H9 (cell line): ENCODE data around the gene TAC1. TPM values are rescaled to one million over a fixed set of nuclear protein-coding genes. Genes with fewer than 3 reads are reported as not detected.

Experiments used
- DNase-seq: peaks from one replicate; pipeline ENCODE4 v3.0.0-alpha.2; 2017
- H2AFZ ChIP-seq: one replicate; pipeline ENCODE4 v1.6.1; 2013; ENCODE audit warnings: mild to moderate bottlenecking, low read length, control low read depth, moderate library complexity
- H2AK5ac ChIP-seq: 2 replicates; pipeline ENCODE4 v1.6.1; 2013; ENCODE audit warnings: low read length, control low read depth, mixed read lengths; ENCODE audit not compliant: insufficient read length
- H2BK120ac ChIP-seq: one replicate; pipeline ENCODE4 v1.6.1; 2013; ENCODE audit warnings: low read depth, mild to moderate bottlenecking, low read length, control low read depth, inconsistent platforms; ENCODE audit not compliant: poor library complexity, severe bottlenecking
- H2BK12ac ChIP-seq: 2 replicates; pipeline ENCODE4 v1.6.1; 2013; ENCODE audit warnings: low read length, control low read depth, mixed read lengths, low read depth; ENCODE audit not compliant: insufficient read length
- H2BK15ac ChIP-seq: 2 replicates; pipeline ENCODE4 v1.6.1; 2013; ENCODE audit warnings: low read depth, low read length, control low read depth
- H2BK20ac ChIP-seq: one replicate; pipeline ENCODE4 v1.6.1; 2013; ENCODE audit warnings: low read depth, mild to moderate bottlenecking, low read length, control low read depth, inconsistent platforms; ENCODE audit not compliant: poor library complexity, severe bottlenecking
- H2BK5ac ChIP-seq: 2 replicates; pipeline ENCODE4 v1.6.1; 2013; ENCODE audit warnings: low read length, control low read depth, mixed read lengths; ENCODE audit not compliant: insufficient read length
- H3K14ac ChIP-seq: 2 replicates; pipeline ENCODE4 v1.6.1; 2013; ENCODE audit warnings: low read length, control low read depth; ENCODE audit not compliant: insufficient read depth
- H3K18ac ChIP-seq: 2 replicates; pipeline ENCODE4 v1.6.1; 2013; ENCODE audit warnings: low read depth, mild to moderate bottlenecking, mixed read lengths, low read length, control low read depth; ENCODE audit not compliant: insufficient read length
- H3K23ac ChIP-seq: 2 replicates; pipeline ENCODE4 v1.6.1; 2013; ENCODE audit warnings: low read length, control low read depth, mixed read lengths, low read depth; ENCODE audit not compliant: insufficient read length
- H3K23me2 ChIP-seq: 2 replicates; pipeline ENCODE4 v1.6.1; 2013; ENCODE audit warnings: low read depth, mild to moderate bottlenecking, mixed read lengths, low read length, control low read depth; ENCODE audit not compliant: insufficient read length, poor library complexity, severe bottlenecking
- H3K27ac ChIP-seq: 2 replicates; pipeline ENCODE4 v1.5.1; 2013; ENCODE audit warnings: low read length, control low read depth, mixed read lengths, low read depth; ENCODE audit not compliant: insufficient read length
- H3K27me3 ChIP-seq: 2 replicates; pipeline ENCODE4 v1.6.1; 2013; ENCODE audit warnings: low read length, control low read depth, inconsistent platforms; ENCODE audit not compliant: insufficient read depth
- H3K4ac ChIP-seq: 2 replicates; pipeline ENCODE4 v1.6.1; 2013; ENCODE audit warnings: low read depth, mild to moderate bottlenecking, control low read depth, inconsistent platforms, low read length, moderate library complexity
- H3K4me1 ChIP-seq: 2 replicates; pipeline ENCODE4 v1.6.1; 2013; ENCODE audit warnings: low read length, control low read depth, inconsistent platforms; ENCODE audit not compliant: insufficient read depth
- H3K4me2 ChIP-seq: 2 replicates; pipeline ENCODE4 v1.6.1; 2013; ENCODE audit warnings: low read length, control low read depth, mixed read lengths; ENCODE audit not compliant: insufficient read length, insufficient read depth
- H3K56ac ChIP-seq: 2 replicates; pipeline ENCODE4 v1.6.1; 2013; ENCODE audit warnings: low read depth, mild to moderate bottlenecking, mixed read lengths, low read length, control low read depth; ENCODE audit not compliant: insufficient read length
- H3K79me1 ChIP-seq: 2 replicates; pipeline ENCODE4 v1.6.1; 2013; ENCODE audit warnings: low read depth, mild to moderate bottlenecking, moderate library complexity, low read length, control low read depth, inconsistent platforms; ENCODE audit not compliant: insufficient read depth, poor library complexity, severe bottlenecking
- H3K79me2 ChIP-seq: 2 replicates; pipeline ENCODE4 v1.6.1; 2013; ENCODE audit warnings: low read length, control low read depth, inconsistent platforms; ENCODE audit not compliant: insufficient read depth
- H3K9ac ChIP-seq: 2 replicates; pipeline ENCODE4 v1.6.1; 2013; ENCODE audit warnings: low read length, control low read depth, mixed read lengths; ENCODE audit not compliant: insufficient read length; ENCODE audit errors: extremely low read depth
- H3K9me3 ChIP-seq: one replicate; pipeline ENCODE4 v1.6.1; 2013; ENCODE audit warnings: low read depth, low read length, inconsistent platforms; ENCODE audit not compliant: control insufficient read depth
- H3T11ph ChIP-seq: one replicate; pipeline ENCODE4 v1.6.1; 2013; ENCODE audit warnings: mild to moderate bottlenecking, low read length, control low read depth, inconsistent platforms
- H4K20me1 ChIP-seq: one replicate; pipeline ENCODE4 v1.6.1; 2013; ENCODE audit not compliant: control insufficient read depth, insufficient read length, insufficient read depth
- H4K5ac ChIP-seq: 2 replicates; pipeline ENCODE4 v1.6.1; 2013; ENCODE audit warnings: low read depth, mild to moderate bottlenecking, mixed read lengths, low read length, control low read depth; ENCODE audit not compliant: insufficient read length
- H4K8ac ChIP-seq: replicated peaks from 2 replicates; pipeline ENCODE4 v1.6.1; 2013; ENCODE audit warnings: low read length, control low read depth, mixed read lengths, low read depth; ENCODE audit not compliant: insufficient read length
- H4K91ac ChIP-seq: 2 replicates; pipeline ENCODE4 v1.6.1; 2013; ENCODE audit warnings: low read depth, mild to moderate bottlenecking, moderate library complexity, mixed read lengths, low read length, control low read depth; ENCODE audit not compliant: insufficient read length
- H3K27ac Mint-ChIP-seq, 3 experiments: 2 replicates in 2 of 3; 3 replicates in 1 of 3; pipeline ENCODE4 v1.8.0; 2020 to 2021; ENCODE audit warnings: mixed read lengths in 3 of 3, mild to moderate bottlenecking in 1 of 3, moderate library complexity in 1 of 3
- H3K27me3 Mint-ChIP-seq: 2 replicates; pipeline ENCODE4 v1.8.0; 2021; ENCODE audit warnings: low read depth, mild to moderate bottlenecking, moderate library complexity, mixed read lengths
- H3K36me3 Mint-ChIP-seq, 3 experiments: 2 replicates in 2 of 3; 3 replicates in 1 of 3; pipeline ENCODE4 v1.8.0; 2020 to 2021; ENCODE audit warnings: low read depth in 3 of 3, mixed read lengths in 3 of 3; ENCODE audit not compliant: insufficient read depth in 1 of 3
- H3K4me1 Mint-ChIP-seq, 2 experiments: 2 replicates each; pipeline ENCODE4 v1.8.0; 2020; ENCODE audit warnings: mixed read lengths in 2 of 2
- H3K4me3 Mint-ChIP-seq, 2 experiments: 2 replicates in 1 of 2; 3 replicates in 1 of 2; pipeline ENCODE4 v1.8.0; 2020 to 2021; ENCODE audit warnings: mild to moderate bottlenecking in 2 of 2, mixed read lengths in 2 of 2, moderate library complexity in 1 of 2
- H3K9me3 Mint-ChIP-seq, 2 experiments: 2 replicates in 1 of 2; 3 replicates in 1 of 2; pipeline ENCODE4 v1.8.0; 2020; ENCODE audit warnings: mild to moderate bottlenecking in 2 of 2, mixed read lengths in 2 of 2, moderate library complexity in 1 of 2
- CTCF ChIP-seq: fragments of 200-600 bp; sonication (generic); conservative IDR thresholded peaks from 3 replicates; pipeline ENCODE4 v1.8.0; 2021; ENCODE audit warnings: antibody characterized with exemption, mild to moderate bottlenecking
- WGBS: extraction: QIAGEN DNeasy Blood & Tissue Kit; methylation state at CpG from one replicate; pipeline ENCODE4 v1.1.7; 2013; ENCODE audit warnings: missing lambda C conversion rate, low lambda C conversion rate, mixed read lengths; ENCODE audit not compliant: insufficient read length; ENCODE audit errors: extremely low coverage; 5-methylcytosine and 5-hydroxymethylcytosine counted together
- total RNA-seq: library from RNA; stranded (reverse); gene quantifications from 2 replicates; pipeline ENCODE4 v1.2.1, GENCODE V29; 2021

Gene TAC1
- total RNA-seq, 1 experiment from 2014 or later, result 0.77 TPM

GRCh38 chr7:97734255-97734654, 2.4 kb downstream of the TAC1 start:
- no peak overlapping the region for H3K56ac ChIP-seq
- no peaks in the 10 kb centered on the region for H3K79me2 ChIP-seq
- no peak overlapping the region for H3K23ac ChIP-seq
- no peaks in the 10 kb centered on the region for H4K20me1 ChIP-seq
- no peak overlapping the region for H2BK120ac ChIP-seq
- TF ChIP-seq CTCF, result no peak
- peaks cover 0 to 2% of the 10 kb centered on the region in 2 experiments; a peak in 1 of 5 replicates for H3K9me3 Mint-ChIP-seq
- no peak for DNase-seq
- peak overlapping the region; percentile 63 for H3K4me2 ChIP-seq
- H2AK5ac ChIP-seq, result no peak overlapping the region
- H2AFZ ChIP-seq, result no peak overlapping the region
- peak overlapping the region in 1 of 2 experiments; percentile 92; a peak in 3 of 5 replicates for H3K4me3 Mint-ChIP-seq
- H2BK15ac ChIP-seq, result no peak overlapping the region
- no peak overlapping the region for H2BK20ac ChIP-seq
- no peaks in the 10 kb centered on the region for H3K4me1 ChIP-seq
- no peaks in the 10 kb centered on the region for H3K79me1 ChIP-seq
- WGBS, result no CpG with 5 or more reads among the region's 2 CpGs
- H3K9ac ChIP-seq, result no peak overlapping the region
- H3K9me3 ChIP-seq, result no peaks in the 10 kb centered on the region
- no peak overlapping the region for H3K14ac ChIP-seq
- peaks cover 64% of the 10 kb centered on the region for H3K27me3 Mint-ChIP-seq
- no peak overlapping the region for H3K4ac ChIP-seq
- H2BK5ac ChIP-seq, result no peak overlapping the region
- no peak overlapping the region for H3T11ph ChIP-seq
- H3K23me2 ChIP-seq, result peaks cover 17% of the 10 kb centered on the region
- H3K27ac ChIP-seq, result no peak overlapping the region
- peaks cover 31 to 37% of the 10 kb centered on the region in 2 experiments for H3K4me1 Mint-ChIP-seq
- H3K18ac ChIP-seq, result no peak overlapping the region
- H4K8ac ChIP-seq, result no peak overlapping the region
- H2BK12ac ChIP-seq, result no peak overlapping the region
- peaks cover 30% of the 10 kb centered on the region; the same call in 1 of the 2 replicates for H3K27me3 ChIP-seq
- H3K36me3 Mint-ChIP-seq, result no peaks in the 10 kb centered on the region; a peak in 1 of 7 replicates
- H3K27ac Mint-ChIP-seq, result no peak overlapping the region
- H4K91ac ChIP-seq, result no peak overlapping the region
- no peak overlapping the region for H4K5ac ChIP-seq
